GM19397 (cell line): ENCODE results near the gene HDAC11.

ENCODE experiments used
- ATAC-seq: cut with Tn5 transposase; IDR thresholded peaks from one replicate; pipeline ENCODE4 v1.9.1; 2021; ENCODE audit warnings: mild to moderate bottlenecking, moderate library complexity; ENCODE audit not compliant: unreplicated experiment

HDAC11 gene

DNA sequence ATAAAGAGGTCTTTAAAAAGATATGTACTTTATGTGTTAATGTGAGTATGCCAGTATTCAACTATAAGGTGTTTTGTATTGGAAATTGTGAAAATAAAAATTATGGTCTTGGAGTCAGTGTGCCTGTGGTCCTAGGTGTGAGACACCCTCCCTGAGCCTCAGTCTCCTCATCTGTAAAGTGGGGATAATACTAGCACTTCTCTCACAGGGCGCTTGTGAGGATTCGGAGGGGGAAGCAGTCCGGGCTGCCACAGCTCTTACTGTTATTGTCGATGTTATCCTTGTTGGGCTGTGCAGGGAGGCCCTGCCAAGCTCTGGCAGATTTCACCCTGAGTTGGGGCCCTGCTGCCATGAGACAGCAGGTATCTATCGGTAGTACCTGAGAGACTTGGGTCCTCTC lies 42.1 kb downstream of the HDAC11 start:
- ATAC-seq = no peak

DNA sequence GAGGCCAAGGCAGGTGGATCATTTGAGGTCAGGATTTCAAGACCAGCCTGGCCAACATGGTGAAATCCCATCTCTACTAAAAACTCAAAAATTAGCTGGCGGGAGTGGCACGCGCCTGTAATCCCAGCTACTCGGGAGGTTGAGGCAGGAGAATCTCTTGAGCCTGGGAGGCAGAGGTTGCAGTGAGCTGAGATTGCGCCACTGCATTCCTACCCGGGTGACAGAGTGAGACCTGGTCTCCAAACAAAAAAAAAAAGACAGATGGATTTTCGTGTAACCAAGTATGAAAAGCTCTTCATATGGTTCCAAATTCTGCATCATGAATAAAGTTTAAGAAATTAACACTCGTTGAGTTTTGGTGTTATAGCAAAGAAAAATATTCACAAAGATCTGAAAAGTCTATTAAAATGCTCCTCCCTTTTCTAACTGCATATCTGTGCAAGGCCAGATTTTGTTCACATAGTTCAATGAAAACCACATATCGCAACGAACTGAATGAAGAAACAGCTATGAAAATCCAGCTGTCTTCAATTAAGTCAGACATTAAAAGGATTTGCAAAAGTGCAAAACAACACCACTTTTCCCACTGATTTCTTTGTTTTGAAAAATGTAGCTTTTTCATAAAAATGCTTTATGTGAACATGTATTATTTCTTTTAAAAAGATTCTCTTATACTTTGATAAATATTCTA lies 45.0 kb downstream of the HDAC11 start:
- no peak for ATAC-seq

DNA sequence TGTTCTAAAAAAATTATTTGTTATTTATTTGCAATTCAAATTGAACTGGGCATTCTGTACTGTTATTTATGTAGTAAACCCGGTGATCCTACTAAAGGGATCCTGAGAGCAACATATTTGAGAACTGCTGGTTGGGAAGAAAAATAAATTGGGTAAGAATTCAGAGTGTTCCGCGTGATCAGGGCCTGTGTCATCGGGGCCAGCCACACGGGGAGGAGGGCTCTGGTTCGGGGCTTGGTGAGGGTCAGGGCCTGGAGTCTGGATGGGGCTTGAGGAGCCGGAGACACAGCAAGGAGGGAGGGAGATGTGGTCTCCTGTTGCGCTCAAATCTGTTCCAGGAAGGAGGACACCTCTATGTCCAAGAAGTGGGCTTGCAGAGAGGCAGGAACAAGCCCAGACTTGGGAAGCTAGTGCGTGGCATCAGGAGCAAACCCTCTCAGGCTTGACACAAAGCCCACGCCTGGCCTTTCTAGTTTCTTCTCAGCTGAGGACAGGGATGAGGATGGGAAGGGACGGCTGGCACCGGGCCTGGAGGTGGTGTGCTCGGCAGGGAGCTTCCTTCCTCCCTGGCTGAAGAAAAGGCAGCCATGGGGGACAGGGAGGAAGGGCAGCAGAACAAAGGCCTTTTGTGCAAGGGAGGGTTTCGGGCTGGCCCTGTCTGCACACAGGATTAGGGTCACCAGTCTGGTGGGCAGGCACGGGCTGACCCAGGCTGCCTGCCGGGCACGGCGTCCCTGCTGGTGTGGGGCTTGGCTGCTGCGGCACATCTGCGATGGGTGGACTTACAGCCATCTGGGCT lies 45.9 kb downstream of the HDAC11 start:
- no peak for ATAC-seq

DNA sequence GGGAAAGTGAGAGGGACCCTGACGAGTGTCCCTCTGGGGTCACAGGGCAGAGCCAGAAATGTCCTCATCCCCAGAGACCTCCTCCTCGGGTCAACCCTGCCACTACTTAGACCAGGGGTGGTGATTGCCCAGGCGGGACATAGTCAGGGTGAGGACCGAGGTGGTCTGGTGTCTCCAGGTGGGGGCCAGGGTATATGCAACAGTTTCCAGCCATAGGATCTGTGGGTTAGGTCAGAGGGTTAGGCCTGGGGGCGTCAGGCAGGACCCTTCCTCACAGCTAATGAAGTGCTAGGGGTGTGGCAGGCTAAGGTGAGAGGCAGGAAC lies 46.5 kb downstream of the HDAC11 start:
- ATAC-seq = no peak

DNA sequence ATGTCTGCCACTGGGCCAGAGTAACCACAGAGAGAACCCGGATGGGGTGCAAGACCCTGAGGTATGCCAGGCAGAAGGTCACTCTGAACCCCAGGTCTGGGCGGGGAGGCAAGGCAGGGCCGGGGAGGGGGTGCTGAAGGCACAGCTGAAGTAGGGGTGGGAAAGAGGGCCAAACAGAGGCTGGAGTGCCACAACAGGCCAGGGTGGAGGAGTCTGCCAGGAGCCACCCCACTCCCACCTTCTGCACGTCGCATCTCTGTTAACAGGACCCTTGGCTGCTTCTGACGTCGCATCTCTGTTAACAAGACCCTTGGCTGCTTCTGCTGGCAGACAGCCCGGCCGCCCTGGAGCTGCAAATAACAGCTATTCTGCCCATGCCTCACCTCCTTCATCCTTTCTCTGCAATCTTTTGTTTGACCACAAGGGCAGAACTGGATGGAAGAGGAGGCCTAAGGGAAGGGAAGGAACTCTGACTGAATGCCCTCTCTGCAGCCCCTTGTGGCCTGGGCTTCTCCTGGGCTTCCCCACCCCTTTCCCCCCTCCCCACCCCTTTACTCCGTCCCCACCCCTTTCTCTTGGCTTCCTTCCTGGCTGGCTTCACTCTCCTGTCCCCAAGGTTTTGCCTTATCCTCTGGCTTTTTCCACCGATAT lies 48.2 kb downstream of the HDAC11 start:
- ATAC-seq = no peak

DNA sequence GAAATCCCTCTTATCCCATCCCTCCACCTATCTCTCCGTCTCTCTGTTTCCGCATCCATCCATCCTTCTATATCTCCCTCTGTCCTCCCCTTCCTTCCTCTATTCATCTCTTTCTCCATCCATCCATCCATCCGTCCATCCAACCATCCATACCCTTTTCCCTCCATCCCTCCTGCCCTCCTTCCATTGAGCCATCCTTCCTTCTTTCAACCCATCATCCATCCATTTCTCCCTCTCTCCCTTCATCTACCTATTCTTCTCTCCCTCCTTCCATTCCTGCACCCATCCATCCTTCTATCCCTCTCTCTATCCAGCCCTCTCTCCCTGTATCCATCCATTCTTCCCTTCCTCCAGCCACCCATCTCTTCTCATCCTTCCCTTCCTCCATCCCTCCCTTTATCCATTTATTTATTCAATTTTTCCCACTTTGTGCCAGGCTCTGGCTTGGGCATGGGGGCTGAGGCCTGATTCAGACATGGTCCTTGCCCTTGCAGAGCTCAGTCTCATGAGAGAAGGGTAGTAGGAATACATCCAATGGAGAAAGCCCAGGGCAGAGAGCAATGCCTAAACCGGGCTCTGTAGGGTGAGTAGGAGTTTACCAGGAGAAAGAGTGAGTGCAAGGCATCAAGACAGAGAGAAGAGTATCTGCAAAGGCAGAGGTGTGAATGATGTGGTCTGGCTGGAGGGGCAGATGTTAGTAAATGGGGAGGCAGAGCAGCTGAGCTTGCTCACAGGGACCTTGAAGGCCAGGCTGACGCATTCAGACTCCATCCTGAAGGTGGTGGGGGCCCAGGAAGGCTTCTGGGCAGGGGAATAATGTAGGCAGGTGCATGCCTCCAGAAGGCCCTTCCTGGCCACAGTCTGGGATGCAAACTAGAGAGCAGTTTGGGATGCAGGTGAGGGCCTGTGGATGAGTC lies 49.3 kb downstream of the HDAC11 start:
- ATAC-seq = no peak

DNA sequence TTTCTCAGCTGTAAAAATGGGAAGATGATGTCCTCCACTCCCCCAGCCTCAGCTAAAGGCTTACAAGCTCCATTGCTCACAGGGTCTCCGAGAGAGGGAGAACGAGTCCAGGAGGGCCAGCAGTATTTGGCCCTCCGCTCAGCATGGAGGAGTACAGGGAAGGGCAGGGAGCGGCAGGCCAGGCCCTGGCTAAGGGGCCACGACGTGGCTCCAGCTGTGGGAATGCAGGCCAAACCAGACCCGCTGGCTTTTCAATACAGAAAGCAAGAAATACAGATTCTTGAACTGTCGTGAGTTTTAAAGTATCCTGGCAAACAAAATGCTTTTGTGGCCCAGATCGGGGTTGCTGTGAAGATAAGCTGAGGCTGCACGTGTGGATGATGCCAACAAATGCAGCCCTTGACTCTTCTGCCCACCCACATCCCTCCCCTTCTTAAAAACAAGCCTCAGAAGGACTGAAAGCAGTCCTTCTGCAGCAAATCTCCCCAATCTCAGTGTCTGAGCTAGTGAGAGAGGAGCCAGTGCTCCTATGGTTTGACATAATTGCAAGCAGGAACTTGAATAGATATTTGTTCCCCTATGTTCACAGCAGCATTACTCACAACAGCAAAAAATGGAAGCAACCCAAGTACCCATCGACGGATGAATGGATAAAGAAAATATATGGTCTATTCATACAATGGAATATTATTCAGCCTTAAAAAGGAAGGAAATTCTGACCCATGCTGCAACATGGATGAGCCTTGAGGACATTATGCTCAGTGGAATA lies 50.3 kb downstream of the HDAC11 start:
- ATAC-seq = no peak

DNA sequence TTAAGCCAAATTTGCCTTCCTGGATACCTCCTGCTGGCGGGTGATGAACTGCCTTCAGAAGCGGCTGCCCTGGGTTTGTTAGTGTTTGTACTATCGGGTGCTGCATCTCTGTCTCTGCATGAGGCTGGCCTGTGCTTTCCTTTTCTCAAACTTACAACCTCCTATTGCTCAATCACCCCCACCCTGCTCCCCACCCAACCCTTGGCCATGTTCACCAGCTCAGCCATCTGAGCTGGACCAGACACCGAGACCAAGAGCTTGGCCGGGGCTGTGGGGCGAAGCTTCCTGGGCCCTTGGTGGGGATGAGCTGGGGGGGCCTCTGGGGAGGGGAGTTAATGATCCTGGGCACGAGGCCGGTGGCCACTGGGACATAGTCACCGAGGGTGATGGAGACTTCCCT lies 52.0 kb downstream of the HDAC11 start:
- ATAC-seq = no peak

DNA sequence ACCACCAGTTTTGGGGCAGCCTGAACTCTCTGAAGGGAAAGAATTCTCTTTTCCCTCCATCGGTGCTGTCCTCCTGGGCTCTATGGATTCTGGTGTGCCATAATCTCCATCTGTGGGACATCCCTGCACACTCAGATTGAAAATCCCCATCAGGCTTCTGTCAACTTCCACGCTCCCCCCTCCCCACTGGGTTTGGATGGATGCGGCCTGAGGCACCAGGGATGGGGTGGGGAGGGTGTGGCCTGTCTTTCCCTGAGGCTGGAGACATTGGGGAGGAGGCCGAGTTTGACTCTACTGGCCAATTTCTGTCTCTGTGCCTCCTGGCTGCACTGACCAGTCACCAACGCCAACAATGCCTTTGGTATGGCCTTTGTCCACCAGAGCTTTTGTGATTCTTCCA lies 52.5 kb downstream of the HDAC11 start:
- no peak for ATAC-seq

DNA sequence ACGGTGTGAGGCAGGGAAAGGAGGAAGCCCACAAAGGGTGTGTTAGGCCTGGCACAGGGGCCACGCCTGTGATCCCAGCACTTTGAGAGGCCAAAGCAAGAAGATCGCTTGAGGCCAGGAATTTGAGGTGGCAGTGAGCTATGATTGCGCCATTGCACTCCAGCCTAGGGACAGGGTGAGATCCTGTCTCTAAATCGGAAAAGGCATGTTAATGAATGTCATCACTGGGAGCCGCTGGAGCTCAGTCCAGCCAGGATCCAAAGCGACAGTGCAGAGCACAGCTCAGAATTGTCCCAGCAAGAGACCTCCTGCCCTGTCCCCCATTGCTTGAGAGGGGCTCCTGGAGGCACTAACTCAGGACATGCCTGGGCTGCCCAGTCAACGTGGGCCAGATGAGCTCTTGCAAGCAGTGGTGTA lies 53.8 kb downstream of the HDAC11 start:
- ATAC-seq = no peak

DNA sequence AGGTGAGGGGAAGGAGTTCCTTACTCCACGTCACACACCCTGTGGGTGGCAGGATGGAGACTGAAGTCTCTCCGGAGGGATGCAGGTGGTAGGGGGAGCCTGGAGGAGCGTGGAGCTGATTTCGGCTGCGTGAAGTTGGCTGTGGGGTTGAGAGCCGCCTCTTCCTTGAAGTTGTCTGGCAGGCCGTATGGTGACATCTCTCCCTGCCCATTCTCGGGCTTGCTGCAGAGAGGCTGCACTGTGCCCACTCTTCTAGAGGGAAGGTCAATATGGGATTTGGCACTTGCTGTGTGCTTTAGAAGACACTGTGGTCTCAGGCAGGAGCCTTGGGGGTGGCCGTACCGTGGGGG lies 55.4 kb downstream of the HDAC11 start:
- no peak for ATAC-seq

DNA sequence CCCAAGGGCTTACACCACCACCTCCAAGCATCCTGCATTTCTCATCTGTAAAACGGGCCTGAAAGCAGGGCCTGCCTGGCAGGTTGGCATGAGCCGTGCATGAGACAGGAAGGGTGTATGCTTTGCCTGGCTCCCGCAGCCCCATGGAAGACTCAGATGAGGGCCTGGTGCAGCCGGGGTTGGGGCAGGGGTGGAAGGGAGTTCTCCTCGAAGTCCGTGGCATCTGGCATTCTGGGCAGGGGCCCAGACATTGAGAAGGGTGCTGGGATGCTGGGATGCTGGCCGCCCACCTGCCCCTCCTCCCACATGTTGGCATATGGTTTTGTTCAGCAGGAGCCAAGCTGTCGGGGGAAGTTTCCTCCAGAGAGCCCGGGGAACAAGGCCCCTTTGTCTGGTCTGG lies 55.8 kb downstream of the HDAC11 start:
- no peak for ATAC-seq

DNA sequence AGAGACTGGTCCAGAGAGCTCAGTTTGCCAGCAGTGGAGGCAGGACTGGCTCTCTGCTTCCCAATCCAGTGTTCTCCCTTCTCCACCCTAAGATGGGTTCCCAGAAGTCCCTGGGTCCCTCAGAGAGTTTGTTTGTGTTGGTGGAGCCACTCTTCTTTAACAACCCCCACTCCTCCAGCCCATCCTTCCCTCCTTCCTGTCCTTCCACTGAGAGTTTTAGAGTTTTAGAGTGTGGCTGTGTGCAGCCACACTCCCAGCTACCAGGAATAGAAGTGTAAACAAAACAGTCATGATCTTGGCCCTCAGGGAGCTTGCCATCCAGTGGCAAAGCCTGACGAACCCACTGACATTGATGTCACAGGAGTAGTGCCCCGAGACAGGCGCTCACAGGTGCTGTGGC lies 56.3 kb downstream of the HDAC11 start:
- no peak for ATAC-seq

DNA sequence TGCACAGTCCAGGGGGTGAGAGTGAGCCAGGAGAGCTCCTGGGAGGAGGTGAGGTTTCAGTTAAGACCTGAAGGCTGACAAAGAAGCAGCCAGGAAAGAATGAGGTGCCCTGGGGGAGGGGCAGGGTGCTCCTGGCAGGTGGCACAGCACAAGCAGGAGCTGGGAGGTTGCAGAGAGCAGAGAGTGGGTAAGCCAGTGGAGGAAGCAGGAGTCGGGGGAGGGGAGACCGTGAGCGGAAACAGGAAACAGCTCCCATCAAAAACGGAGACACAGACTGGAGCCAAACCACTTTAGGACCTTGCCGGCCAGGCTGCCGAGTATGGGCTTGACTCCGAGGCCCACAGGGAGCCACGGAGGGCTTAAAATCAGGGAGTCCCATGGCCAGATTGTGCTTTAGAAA lies 56.7 kb downstream of the HDAC11 start:
- ATAC-seq = no peak

DNA sequence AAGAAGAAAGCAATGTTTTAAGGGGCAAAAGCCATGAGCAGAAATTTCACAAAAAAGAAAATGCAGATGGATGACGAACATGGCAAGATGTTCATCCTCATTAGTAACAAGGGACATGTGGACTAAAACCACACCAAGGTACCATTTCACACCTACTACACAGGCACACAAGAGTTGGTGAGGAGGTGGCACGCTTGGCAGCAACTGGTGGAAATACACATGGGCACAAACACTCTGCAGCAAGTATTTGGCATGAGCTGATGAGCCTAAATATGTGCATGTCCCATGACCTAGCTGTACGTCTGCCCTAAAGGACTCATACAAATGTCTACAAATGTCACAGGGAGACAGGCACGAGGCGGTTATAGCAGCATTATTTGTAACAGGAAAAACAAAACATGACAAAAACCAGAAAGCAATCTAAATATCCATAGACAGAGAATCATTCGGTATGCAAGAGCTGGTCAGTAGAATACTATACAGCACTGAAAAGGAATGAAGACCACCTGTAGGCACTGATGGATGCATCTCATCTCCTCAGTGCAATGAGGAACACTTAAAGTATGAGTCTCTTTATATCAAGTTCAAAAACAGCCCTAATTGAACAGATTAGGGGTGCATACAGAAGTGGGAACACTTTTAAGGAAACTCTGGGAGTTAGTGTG lies 57.3 kb downstream of the HDAC11 start:
- no peak for ATAC-seq

DNA sequence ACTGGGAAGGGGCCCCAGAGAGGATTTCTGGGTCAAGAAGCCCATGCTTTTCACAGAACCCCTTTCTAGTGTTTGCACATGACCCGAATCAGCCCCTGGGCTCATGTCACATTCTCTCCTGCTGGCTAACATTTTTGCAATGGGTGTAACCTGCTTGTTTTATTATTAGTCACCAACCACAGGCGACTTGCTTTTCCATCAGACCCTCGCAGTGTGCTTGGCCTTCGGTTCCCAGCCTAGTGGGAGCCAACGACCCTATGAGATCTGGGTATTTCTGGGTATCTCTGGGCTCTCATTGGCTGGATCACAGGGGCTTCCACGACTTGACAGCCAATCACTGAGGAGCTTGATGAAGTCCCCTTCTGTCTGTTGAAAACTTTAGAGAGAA lies 57.8 kb downstream of the HDAC11 start:
- ATAC-seq = no peak

DNA sequence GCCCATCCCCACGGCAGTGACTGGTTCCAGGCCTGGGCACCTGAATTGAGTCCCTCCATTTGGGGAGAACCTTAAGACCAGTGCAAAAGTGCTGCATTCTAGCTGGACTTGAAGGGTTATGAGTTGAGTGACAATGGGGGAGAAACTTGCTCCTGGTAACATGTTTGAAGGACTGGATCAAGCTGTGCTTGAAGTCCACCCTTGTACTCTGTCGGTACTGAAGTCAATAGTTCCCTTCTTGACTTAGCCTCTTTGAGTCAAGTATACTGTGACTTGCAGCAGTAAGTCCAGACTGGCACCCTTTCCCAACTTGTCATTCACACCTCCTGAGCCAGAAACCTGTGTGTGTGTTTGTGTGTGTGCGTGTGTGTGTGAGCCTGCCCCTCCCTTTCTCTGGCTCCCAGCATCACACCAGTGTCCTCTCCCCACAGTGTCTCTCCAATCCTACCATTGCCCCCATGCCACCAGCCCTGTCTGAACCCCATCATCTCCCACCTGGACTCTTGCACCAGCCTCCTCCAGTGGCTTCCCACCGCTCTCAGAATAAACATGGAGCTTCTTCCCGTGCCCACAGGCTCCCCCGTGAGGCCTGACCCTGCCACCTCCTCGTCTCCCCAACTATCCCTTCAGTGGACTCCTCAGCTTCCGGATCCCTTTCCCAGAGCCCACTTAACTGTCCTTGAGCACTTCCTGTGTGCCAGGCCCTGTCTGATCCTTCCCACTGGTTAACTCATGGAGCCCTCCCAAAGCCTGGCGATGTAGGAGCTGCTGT lies 58.6 kb downstream of the HDAC11 start:
- no peak for ATAC-seq

DNA sequence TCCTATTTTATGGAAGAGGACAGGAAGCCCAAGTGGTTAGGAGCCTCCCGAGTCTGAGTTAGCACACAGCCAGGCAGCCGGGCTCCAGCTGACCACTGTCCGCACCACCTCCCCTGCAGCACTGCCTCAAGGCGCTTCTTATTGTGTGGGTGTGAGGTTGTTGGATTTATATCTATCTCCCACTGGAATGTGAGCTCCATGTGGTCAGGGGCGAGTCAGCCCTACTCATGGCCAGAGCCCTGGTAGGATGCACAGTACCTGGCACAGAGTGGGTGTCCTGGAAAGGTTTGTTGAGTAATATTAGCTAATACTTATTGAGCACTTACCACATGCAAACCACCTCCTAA lies 59.2 kb downstream of the HDAC11 start:
- ATAC-seq = no peak

DNA sequence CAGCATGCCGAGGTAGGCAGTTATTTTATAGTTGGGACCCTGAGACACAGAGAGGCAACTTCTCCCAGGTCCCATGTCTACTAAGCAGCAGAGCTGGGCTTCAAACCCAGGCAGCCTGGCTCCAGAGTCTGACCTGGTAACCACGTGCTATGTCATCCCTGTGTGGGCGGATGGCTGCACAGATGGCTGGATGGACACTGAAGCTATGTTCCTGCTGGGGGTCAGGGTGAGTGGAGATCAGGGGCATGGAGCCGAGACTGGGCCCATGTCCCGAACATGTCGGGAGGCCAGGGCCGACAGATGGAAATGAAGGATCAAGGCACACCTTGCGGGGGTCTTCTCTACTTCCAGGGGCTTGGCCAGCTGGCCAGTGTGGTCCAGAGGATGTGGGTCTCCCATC lies 59.6 kb downstream of the HDAC11 start:
- no peak for ATAC-seq
